ENCODE results near the gene CENPH. TPM values are rescaled to one million over a fixed set of nuclear protein-coding genes. Genes with fewer than 3 reads are reported as not detected.

The CENPH gene
- total and polyA plus RNA-seq, 2 of the 13 experiments (the other 11 are each of a cell fraction or from before 2014, with no cell fraction given) = 11.2 to 28.8 TPM

- TF ChIP-seq GATAD1 (CRISPR knock-in tag; IDR thresholded peaks at IDR 0.05) = peak; percentile 78
- peak; percentile 75; the same call in 1 of the 2 replicates for TF ChIP-seq U2AF2 (IDR thresholded peaks at IDR 0.05; ENCODE audit: low read depth, low read length)
- peak; percentile 68 for TF ChIP-seq CTCF (CRISPR knock-in tag; IDR thresholded peaks at IDR 0.05)
- TF ChIP-seq ZBTB33 (CRISPR knock-in tag; IDR thresholded peaks at IDR 0.05) = no peak; the same call in 1 of the 2 replicates
- peak; percentile 43 for TF ChIP-seq TBX2 (CRISPR knock-in tag; IDR thresholded peaks at IDR 0.05; ENCODE audit: borderline replicate concordance)
- TF ChIP-seq IRF9 (CRISPR knock-in tag; IDR thresholded peaks at IDR 0.05; ENCODE audit: borderline replicate concordance) = no peak
- peak; percentile 70; the same call in 1 of the 2 replicates for TF ChIP-seq ATF2 (CRISPR knock-in tag; IDR thresholded peaks at IDR 0.05)
- no peak; the same call in 1 of the 2 replicates for TF ChIP-seq ZNF362 (CRISPR knock-in tag; IDR thresholded peaks at IDR 0.05; ENCODE audit: borderline replicate concordance)
- TF ChIP-seq ZNF619 (CRISPR knock-in tag; IDR thresholded peaks at IDR 0.05) = peak; percentile 83; the same call in 1 of the 2 replicates
- no peak for TF ChIP-seq ZC3H4 (CRISPR knock-in tag; IDR thresholded peaks at IDR 0.05; ENCODE audit: borderline replicate concordance)
- peak; percentile 34; the same call in 1 of the 2 replicates for TF ChIP-seq ZNF124 (CRISPR knock-in tag; IDR thresholded peaks at IDR 0.05)
- TF ChIP-seq ATAD3A (CRISPR knock-in tag; IDR thresholded peaks at IDR 0.05) = no peak
- peak; percentile 64 for TF ChIP-seq ERF (CRISPR knock-in tag; IDR thresholded peaks at IDR 0.05)
- TF ChIP-seq ATF1 (CRISPR knock-in tag; IDR thresholded peaks at IDR 0.05) = 0 out of 2 replicates have a peak, but pooled peaks have one; percentile 65
- TF ChIP-seq FOXP1 (IDR thresholded peaks at IDR 0.05) = no peak
- no peak for TF ChIP-seq FOXP1 (CRISPR knock-in tag; IDR thresholded peaks at IDR 0.05)
- TF ChIP-seq FOXA3 (CRISPR knock-in tag; IDR thresholded peaks at IDR 0.05) = peak; percentile 46; the same call in 1 of the 2 replicates
- TF ChIP-seq CBFB (CRISPR knock-in tag; IDR thresholded peaks at IDR 0.05) = peak; percentile 13; the same call in 1 of the 2 replicates
- peak; percentile 67; the same call in 1 of the 2 replicates for TF ChIP-seq BRCA1 (CRISPR knock-in tag; IDR thresholded peaks at IDR 0.05)
- peak; percentile 67; the same call in 1 of the 2 replicates for TF ChIP-seq ZMAT3 (CRISPR knock-in tag; conservative IDR thresholded peaks at IDR 0.05)
- TF ChIP-seq ZNF674 (CRISPR knock-in tag; IDR thresholded peaks at IDR 0.05; ENCODE audit: low read depth) = no peak
- peak; percentile 51; the same call in 1 of the 2 replicates for TF ChIP-seq ZNF776 (CRISPR knock-in tag; IDR thresholded peaks at IDR 0.05)
- TF ChIP-seq ZSCAN9 (CRISPR knock-in tag; IDR thresholded peaks at IDR 0.05; ENCODE audit: borderline replicate concordance) = peak; percentile 17; the same call in 1 of the 2 replicates
- peak; percentile 52; the same call in 1 of the 2 replicates for TF ChIP-seq ZBTB7B (CRISPR knock-in tag; IDR thresholded peaks at IDR 0.05)
These were observed 22.5 kb upstream of the CENPH start, which contains the start of gene CCNB1 (continued) for GRCh38 chr5:69166686-69167492.

Data from HepG2 (cell line).